Coronary artery (tissue), 2 donors: ENCODE results near the gene FBXO11.
A peak's percentile ranks its signal among the peaks of the same experiment; 100 is the strongest.

Experiments used
- DNase-seq: peaks from one replicate; pipeline ENCODE4 v3.0.0-alpha.2; 2017; ENCODE audit warnings: low spot score
- H3K27ac ChIP-seq, 2 donors: fragments of 200-600 bp; sonication (generic); one replicate each; pipeline ENCODE4 v1.5.1; 2016 to 2019
- H3K4me3 ChIP-seq: fragments of 200-600 bp; sonication (generic); 2 replicates; pipeline ENCODE4 v1.5.1; 2016; ENCODE audit warnings: mild to moderate bottlenecking, moderate library complexity
- TF ChIP-seq, protein P1 (sequence below): fragments of 200-600 bp; sonication (generic); IDR thresholded peaks from one replicate; pipeline ENCODE4 v1.5.1; 2019; ENCODE audit warnings: antibody characterized with exemption

Gene FBXO11

DNA sequence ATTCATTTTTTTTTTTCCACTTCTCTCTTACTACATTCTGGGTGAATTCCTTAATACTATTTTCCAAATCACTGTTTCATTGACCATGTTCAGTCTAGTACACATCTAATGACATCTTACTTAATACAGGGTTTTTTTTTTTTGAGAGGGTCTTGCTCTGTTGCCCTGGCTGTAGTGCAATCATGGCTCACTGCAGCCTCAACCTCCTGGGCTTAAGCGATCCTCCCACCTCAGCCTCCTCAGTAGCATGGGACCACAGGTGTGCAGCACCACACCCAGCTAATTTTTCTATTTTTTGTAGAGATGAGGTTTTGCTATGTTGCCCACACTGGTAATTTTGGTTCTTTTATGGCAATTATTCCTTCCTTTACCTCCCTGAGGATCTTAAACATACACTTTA is 29.4 kb downstream of the FBXO11 start:
- DNase-seq: no peak
- Histone ChIP-seq H3K27ac (no peak overlapping the region), H3K4me3 (no peak overlapping the region)
- TF ChIP-seq, protein P1, sequence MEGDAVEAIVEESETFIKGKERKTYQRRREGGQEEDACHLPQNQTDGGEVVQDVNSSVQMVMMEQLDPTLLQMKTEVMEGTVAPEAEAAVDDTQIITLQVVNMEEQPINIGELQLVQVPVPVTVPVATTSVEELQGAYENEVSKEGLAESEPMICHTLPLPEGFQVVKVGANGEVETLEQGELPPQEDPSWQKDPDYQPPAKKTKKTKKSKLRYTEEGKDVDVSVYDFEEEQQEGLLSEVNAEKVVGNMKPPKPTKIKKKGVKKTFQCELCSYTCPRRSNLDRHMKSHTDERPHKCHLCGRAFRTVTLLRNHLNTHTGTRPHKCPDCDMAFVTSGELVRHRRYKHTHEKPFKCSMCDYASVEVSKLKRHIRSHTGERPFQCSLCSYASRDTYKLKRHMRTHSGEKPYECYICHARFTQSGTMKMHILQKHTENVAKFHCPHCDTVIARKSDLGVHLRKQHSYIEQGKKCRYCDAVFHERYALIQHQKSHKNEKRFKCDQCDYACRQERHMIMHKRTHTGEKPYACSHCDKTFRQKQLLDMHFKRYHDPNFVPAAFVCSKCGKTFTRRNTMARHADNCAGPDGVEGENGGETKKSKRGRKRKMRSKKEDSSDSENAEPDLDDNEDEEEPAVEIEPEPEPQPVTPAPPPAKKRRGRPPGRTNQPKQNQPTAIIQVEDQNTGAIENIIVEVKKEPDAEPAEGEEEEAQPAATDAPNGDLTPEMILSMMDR: no peak

DNA sequence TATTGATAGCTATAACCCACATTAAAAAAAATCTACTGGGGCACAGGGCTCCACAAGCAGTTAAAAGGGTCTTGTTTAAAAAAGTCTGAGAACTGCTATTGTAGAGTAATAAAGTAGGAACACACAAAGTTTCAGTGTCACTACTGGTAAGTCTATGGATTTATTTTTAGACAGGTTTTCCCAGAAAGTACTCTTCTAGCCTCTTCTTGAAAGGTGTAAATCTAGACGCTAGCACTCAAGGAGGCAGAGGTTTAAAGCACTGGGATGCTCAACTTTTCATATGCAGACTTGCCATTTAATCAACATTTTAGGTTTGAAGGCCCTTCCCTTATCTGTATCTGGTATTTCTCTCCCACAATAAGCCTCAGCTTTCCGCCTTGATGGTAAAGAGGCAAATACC is 33.4 kb downstream of the FBXO11 start:
- no peak overlapping the region for H3K27ac ChIP-seq
- DNase-seq: no peak
- TF ChIP-seq, protein P1: no peak
- no peak overlapping the region for H3K4me3 ChIP-seq

DNA sequence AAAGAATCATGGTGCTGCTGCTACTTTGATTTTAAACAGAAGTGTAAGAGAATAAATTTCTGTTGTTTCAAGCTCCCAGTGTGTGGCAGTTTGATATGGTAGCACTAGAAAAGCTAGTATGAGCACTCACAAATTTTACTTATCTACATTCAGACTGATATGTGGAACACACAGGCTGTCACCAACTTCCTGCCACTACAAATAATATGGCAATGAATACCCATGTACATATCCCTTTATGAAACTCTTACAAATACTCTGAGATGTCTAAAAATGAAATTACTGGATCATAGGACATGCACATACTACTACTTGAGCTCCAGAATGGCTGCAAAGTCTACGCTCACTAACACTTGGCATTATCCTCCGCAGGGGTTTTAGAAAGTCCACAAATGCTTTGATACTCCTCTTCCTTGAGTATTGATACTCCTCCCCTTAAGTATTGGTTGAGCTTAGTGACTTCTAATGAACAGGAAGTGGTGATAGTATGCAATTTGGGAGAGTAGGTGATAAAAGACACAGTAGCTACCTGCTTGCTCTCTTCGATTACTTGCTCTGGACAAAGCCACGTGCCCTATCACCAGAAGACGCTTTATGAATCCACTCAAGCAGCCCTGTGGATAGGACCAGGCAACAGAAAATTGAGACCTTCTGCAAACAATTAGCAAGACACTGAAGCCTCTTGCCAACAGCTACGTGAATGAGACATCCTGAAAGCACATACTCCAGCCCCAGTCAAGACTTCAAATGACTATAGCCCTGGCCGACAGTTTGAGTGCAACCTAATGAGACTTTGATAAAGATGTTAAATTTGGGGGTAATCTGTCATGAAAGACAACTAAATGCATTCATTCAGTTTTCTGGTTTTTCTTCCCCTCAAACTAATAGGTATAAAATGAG is 35.4 kb downstream of the FBXO11 start:
- no peak for DNase-seq

DNA sequence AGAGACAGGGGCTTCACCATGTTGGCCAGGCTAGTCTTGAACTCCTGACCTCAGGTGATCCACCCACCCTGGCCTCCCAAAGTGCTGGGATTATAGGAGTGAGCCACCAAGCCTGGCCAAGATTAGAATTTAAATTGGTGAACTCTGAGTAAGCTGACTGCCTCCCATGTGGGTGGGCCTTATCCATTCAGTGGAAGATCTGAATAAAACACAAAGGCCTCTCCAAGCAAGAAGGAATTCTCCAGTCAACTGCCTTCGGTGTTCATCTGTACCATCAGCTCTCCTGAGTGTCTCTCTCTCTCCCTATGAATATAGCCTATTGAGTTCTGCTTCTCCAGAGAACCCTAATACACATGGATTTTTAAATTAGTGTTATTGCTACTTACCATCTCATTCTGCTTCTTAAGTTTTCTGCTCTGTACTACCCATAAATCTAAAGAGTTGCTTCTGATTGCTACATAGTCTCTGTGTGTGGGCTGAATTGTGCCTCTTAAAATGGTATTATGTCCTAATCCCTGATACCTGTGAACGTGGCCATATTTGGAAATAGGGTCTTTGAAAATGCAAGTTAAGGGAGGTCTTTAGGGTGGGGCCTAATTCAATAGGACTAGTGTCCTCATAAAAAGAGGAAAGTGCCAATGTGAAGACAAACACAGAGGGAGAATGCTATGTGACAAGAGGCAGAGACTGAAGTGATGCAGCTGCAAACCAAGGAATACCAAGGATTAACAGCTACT is 36.3 kb downstream of the FBXO11 start:
- no peak for DNase-seq
- H3K27ac ChIP-seq: peak overlapping the region in 1 of 2 donors; percentile 23
- H3K4me3 ChIP-seq: no peak overlapping the region
- TF ChIP-seq, protein P1: no peak

More for the DNA sequence above, 35.4 kb downstream of the FBXO11 start:
- TF ChIP-seq, protein P1: no peak
- Histone ChIP-seq H3K4me3 (no peak overlapping the region), H3K27ac (no peak overlapping the region)

DNA sequence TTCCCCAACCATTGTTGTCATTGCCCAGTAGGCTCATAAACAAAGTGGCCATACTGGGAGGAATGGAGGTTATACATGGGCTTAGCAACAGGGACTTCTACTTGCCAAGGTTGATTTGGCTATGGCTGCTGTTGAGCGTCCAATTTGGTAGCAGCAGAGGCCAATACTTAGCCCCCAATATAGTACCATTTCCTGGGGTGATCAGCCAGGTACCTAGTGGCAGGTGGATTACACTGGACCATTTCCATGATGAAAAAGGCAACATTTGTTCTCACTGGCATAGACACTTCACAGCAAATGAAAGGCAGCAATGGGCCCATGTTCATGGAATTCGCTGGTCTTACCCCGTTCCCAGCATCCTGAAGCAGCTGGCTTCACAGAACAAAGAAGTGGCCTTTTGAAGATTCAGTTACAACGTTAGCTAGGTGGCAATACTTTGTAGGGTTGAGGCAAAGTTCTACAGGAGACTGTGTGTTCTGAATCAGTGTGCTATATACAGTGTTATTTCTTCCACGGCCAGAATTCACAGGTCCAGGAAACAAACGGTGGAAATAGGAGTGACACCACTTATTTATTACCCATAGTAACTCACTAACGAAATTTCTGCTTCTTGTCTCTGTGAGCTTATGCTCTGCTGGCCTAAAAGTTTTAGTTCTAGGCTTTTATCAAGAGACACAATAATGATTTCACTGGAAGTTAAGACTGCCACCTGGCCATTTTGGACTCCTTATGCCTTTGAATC is 37.5 kb downstream of the FBXO11 start:
- no peak for DNase-seq

DNA sequence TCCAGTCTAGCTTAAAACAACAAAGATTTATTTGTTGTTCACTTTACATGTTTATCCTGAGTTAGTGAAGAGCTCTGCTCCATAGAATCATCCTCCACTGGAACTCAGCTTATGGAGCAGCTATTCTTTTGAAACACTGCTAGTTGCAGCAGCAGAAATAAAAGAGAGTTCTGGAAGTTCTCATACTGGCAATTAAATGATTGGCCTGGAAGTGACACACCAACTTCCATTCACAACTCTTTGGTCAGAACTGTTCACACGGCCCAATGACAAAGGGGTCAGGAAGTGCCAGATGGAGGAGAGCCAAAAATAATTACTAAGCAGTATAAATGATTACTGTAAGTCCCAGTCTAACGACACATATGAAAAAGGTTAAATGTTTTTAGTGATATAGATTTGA is 39.1 kb downstream of the FBXO11 start:
- Histone ChIP-seq H3K27ac (no peak overlapping the region), H3K4me3 (no peak overlapping the region)
- TF ChIP-seq, protein P1: no peak
- no peak for DNase-seq

More for the DNA sequence above, 37.5 kb downstream of the FBXO11 start:
- Histone ChIP-seq H3K27ac (no peak overlapping the region), H3K4me3 (no peak overlapping the region)
- TF ChIP-seq, protein P1: no peak
